NCI-H1436 (cell line): ENCODE results near the gene NT5C2.

Source experiments
- DNase-seq: peaks from one replicate; lab custom pipeline; 2025; lab: John Stamatoyannopoulos, UW

Gene NT5C2

GRCh38 chr10:103058034-103058433 lies 135.0 kb downstream of the NT5C2 start:
- no peak for DNase-seq

GRCh38 chr10:103055105-103055504 lies 138.0 kb downstream of the NT5C2 start:
- DNase-seq, result no peak

GRCh38 chr10:103054621-103055020 lies 138.5 kb downstream of the NT5C2 start:
- DNase-seq, result no peak

GRCh38 chr10:103053659-103054581 lies 139.2 kb downstream of the NT5C2 start:
- no peak for DNase-seq

DNA sequence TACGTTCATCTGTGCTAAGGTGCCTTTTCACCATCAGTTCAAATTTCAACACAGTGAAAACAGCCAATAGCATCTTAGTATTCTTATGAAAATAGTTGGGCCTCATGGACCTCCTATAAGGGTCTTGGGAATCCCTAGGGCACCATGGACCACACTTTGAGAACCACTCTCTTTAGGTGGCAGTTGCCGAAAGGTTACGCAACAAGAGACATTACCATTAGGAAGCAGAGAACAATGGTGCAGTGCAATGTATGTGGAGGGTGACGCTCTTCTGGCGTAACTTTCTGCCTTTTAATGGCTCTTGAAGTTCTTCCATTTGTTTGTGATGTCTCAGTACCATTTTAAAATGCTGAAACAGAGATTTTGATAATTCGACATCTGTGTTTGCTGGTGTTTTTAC lies 143.8 kb downstream of the NT5C2 start:
- DNase-seq, result no peak

GRCh38 chr10:103047381-103047780 lies 145.7 kb downstream of the NT5C2 start:
- DNase-seq, result no peak

- no peak for DNase-seq
Observed at GRCh38 chr10:103045961-103046360, 147.1 kb downstream of the NT5C2 start.

GRCh38 chr10:103044942-103045489 lies 148.1 kb downstream of the NT5C2 start:
- no peak for DNase-seq

- no peak for DNase-seq
Observed at GRCh38 chr10:103042908-103043307, 150.2 kb downstream of the NT5C2 start.

DNA sequence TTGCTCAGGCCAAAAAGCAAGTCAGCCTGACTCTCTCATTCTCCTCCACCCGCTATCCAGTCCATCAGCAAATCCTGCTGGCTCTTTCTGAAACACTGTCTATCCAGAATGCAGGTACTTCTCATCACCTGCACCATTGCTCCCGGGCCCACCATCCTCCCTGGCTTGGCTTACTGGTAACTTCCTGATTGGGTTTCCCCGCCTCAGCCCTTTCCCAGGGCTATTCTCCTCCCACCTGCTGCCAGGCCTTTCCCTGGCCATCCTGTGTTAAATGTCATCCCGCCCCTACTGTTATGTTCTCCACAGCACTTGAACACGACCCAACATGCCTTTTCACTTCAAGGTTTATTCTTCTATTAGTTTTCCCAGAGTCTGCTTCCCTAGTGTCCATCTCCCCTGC lies 150.9 kb downstream of the NT5C2 start:
- DNase-seq, result no peak

- no peak for DNase-seq
Observed at GRCh38 chr10:103041391-103041790, 151.7 kb downstream of the NT5C2 start.

DNA sequence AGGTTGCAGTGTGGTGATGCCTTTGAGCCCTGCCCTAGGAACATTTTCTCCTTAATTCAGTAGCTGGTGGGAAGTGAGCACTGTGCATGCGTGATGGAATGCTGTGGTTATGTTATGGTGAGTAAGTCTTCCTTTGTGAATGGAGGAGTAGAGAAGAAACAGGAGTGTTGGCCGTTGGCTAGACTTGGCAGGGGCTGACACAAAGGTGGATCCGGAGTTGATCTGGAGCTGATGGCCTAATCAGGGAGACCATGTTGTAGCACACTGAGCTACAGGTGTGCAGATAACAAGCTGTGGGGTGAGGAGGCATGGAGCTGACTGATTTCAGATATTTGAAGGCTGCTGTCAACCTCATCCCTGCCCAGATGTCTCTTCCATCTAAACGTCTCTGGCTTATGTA lies 152.7 kb downstream of the NT5C2 start:
- no peak for DNase-seq

DNA sequence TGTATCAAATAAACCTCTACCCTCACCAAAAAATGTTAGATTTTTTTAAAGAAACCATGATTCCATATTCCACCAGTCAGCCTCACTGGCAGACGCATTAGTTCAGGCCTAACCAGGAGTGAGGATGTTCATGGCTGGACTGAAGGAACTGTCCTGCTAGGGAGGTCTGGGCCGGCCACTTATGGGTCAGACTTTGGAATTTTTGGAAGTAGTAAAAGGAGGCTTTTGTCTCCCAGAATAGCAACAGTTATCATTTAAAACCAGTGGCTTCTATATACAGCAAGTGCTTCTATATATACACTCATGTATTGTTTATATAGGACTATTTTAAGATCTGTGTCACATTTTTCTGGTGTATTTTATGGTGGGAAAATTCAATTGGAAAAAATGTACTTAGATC lies 154.5 kb downstream of the NT5C2 start:
- DNase-seq, result no peak
